HUES6 (cell line): ENCODE measurements around the gene TMOD3.

ENCODE experiments used
- H3K27ac ChIP-seq: 2 replicates; pipeline ENCODE4 v1.7.0; 2013; ENCODE audit warnings: low read depth, mild to moderate bottlenecking, low read length, inconsistent platforms
- H3K27me3 ChIP-seq: 2 replicates; pipeline ENCODE4 v1.6.1; 2013; ENCODE audit warnings: low read length; ENCODE audit not compliant: control insufficient read depth, insufficient read depth
- H3K36me3 ChIP-seq: 2 replicates; pipeline ENCODE4 v1.6.1; 2013; ENCODE audit warnings: low read length; ENCODE audit not compliant: control insufficient read depth, insufficient read depth
- H3K4me1 ChIP-seq: 2 replicates; pipeline ENCODE4 v1.6.1; 2013; ENCODE audit warnings: low read length; ENCODE audit not compliant: control insufficient read depth, insufficient read depth
- H3K4me3 ChIP-seq: 2 replicates; pipeline ENCODE4 v1.5.1; 2013; ENCODE audit warnings: low read depth, low read length
- H3K9ac ChIP-seq: one replicate; pipeline ENCODE4 v1.6.1; 2013; ENCODE audit warnings: mild to moderate bottlenecking, low read length
- H3K9me3 ChIP-seq: 2 replicates; pipeline ENCODE4 v1.6.1; 2013; ENCODE audit warnings: low read depth, low read length; ENCODE audit not compliant: control insufficient read depth, insufficient read depth

TMOD3 gene

DNA sequence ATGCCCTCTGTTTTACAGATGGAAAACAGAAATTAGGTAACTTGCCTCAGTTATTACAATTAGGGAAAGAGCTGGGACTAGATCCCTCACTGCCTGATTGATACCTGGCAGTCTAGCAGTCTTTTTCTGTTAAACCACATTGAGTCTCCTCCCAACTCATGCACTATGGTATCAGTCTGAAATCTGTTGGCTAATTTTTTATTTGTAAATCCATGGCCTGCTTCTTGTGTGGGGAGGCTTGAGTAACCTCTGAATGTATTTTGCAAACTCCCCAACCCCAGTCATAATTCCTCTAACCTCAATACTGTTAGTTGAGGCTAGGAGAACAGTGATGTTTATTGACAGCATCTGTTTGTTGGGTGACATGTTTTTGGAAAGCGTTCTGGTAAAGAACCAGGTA lies 35.9 kb downstream of the TMOD3 start:
- Histone ChIP-seq H3K4me1 (peaks cover 13% of the 10 kb centered on the region), H3K36me3 (peaks cover 34% of the 10 kb centered on the region), H3K27ac (no peak overlapping the region), H3K9ac (no peak overlapping the region), H3K4me3 (no peak overlapping the region), H3K9me3 (0 out of 2 replicates have a peak, but pooled peaks cover 1% of the 10 kb centered on the region), H3K27me3 (no peaks in the 10 kb centered on the region)

DNA sequence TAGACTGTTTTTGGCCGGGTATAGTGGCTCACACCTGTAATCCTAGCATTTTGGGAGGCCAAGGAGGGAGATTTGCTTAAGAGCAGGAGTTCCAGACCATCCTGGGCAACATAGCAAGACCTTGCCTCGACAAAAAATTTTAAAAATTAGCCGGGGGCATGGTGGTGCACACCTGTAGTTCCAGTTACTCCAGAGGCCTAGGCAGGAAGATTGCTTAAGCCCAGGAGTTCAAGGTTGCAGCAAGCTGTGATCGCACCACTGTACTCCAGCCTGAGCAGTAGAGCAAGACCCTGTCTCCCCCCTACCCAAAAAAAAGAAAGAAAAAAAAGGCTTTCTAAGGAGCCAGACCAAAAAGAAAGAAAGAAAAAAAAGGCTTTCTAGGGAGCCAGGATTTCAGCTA lies 36.7 kb downstream of the TMOD3 start:
- H3K9me3 ChIP-seq: 0 out of 2 replicates have a peak, but pooled peaks cover 3% of the 10 kb centered on the region
- H3K9ac ChIP-seq: no peak overlapping the region
- H3K4me3 ChIP-seq: no peak overlapping the region
- no peaks in the 10 kb centered on the region for H3K27me3 ChIP-seq
- no peak overlapping the region for H3K27ac ChIP-seq
- peaks cover 13% of the 10 kb centered on the region for H3K4me1 ChIP-seq
- H3K36me3 ChIP-seq: peaks cover 37% of the 10 kb centered on the region

GRCh38 chr15:51866751-51867150 lies 37.3 kb downstream of the TMOD3 start:
- H3K36me3 ChIP-seq: peaks cover 37% of the 10 kb centered on the region
- H3K4me1 ChIP-seq: peaks cover 13% of the 10 kb centered on the region
- no peaks in the 10 kb centered on the region for H3K27me3 ChIP-seq
- H3K9ac ChIP-seq: no peak overlapping the region
- H3K4me3 ChIP-seq: no peak overlapping the region
- 0 out of 2 replicates have a peak, but pooled peaks cover 3% of the 10 kb centered on the region for H3K9me3 ChIP-seq
- no peak overlapping the region for H3K27ac ChIP-seq

DNA sequence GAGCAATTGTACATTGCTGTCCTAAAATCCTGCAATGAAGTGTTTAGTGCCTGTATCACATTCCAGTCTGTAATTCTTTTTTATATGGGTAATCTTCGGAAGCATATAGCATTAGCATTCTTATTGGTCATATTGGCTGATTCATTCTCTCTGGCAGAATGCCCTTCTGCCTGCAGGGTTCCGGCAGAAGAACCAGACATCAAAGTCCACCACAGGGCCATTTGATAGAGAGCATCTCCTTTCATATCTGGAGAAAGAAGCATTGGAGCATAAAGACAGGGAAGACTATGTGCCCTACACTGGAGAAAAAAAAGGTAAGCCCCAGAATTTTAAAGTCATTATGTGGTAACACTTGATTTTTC lies 39.6 kb downstream of the TMOD3 start:
- Histone ChIP-seq H3K36me3 (peaks cover 34% of the 10 kb centered on the region), H3K4me3 (no peak overlapping the region), H3K9ac (no peak overlapping the region), H3K27ac (no peak overlapping the region), H3K9me3 (0 out of 2 replicates have a peak, but pooled peaks cover 3% of the 10 kb centered on the region), H3K27me3 (no peaks in the 10 kb centered on the region), H3K4me1 (peaks cover 11% of the 10 kb centered on the region)

- Histone ChIP-seq H3K9me3 (0 out of 2 replicates have a peak, but pooled peaks cover 3% of the 10 kb centered on the region), H3K36me3 (peaks cover 34% of the 10 kb centered on the region), H3K27ac (no peak overlapping the region), H3K9ac (no peak overlapping the region), H3K4me3 (no peak overlapping the region), H3K4me1 (peaks cover 15% of the 10 kb centered on the region), H3K27me3 (no peaks in the 10 kb centered on the region)
Observed at GRCh38 chr15:51870774-51871173, 41.3 kb downstream of the TMOD3 start.

GRCh38 chr15:51874751-51875644 lies 45.5 kb downstream of the TMOD3 start:
- H3K9ac ChIP-seq: peak overlapping the region; percentile 35
- no peaks in the 10 kb centered on the region for H3K27me3 ChIP-seq
- H3K9me3 ChIP-seq: 0 out of 2 replicates have a peak, but pooled peaks cover 3% of the 10 kb centered on the region
- peaks cover 21% of the 10 kb centered on the region for H3K36me3 ChIP-seq
- H3K27ac ChIP-seq: peak overlapping the region; percentile 70; the same call in 1 of the 2 replicates
- H3K4me3 ChIP-seq: no peak overlapping the region
- peaks cover 10% of the 10 kb centered on the region for H3K4me1 ChIP-seq

- H3K36me3 ChIP-seq: peaks cover 15% of the 10 kb centered on the region
- no peak overlapping the region for H3K4me3 ChIP-seq
- no peak overlapping the region for H3K9ac ChIP-seq
- H3K27me3 ChIP-seq: no peaks in the 10 kb centered on the region
- no peaks in the 10 kb centered on the region for H3K9me3 ChIP-seq
- H3K4me1 ChIP-seq: peaks cover 10% of the 10 kb centered on the region
- no peak overlapping the region for H3K27ac ChIP-seq
Observed at GRCh38 chr15:51876169-51876568, 46.7 kb downstream of the TMOD3 start.

- H3K27ac ChIP-seq: no peak overlapping the region
Observed at GRCh38 chr15:51878446-51879386, 49.3 kb downstream of the TMOD3 start.

DNA sequence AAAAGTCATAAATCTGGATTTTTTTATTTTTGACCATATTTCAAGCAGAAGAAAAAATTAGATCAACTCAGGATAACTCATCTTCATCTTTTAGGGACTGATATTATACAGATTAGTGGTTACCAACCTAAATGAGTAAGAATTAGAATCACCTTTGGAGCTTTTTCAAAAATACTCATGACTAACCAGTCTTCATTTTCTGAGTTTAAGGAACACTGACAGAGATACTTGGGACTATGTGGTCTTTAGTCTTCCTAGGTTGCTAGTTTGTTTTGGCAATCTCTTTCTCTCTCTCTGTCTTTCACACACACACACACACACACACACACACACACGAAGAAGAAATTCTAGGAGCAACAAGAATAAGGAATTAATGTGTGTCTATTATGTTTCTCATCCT lies 50.1 kb downstream of the TMOD3 start:
- no peaks in the 10 kb centered on the region for H3K9me3 ChIP-seq
- no peak overlapping the region for H3K4me3 ChIP-seq
- H3K36me3 ChIP-seq: peaks cover 7% of the 10 kb centered on the region
- no peaks in the 10 kb centered on the region for H3K27me3 ChIP-seq
- no peak overlapping the region for H3K9ac ChIP-seq
- no peak overlapping the region for H3K27ac ChIP-seq
- peaks cover 8% of the 10 kb centered on the region for H3K4me1 ChIP-seq

More at GRCh38 chr15:51878446-51879386, 49.3 kb downstream of the TMOD3 start:
- peaks cover 10% of the 10 kb centered on the region for H3K4me1 ChIP-seq
- no peak overlapping the region for H3K4me3 ChIP-seq
- H3K27me3 ChIP-seq: no peaks in the 10 kb centered on the region
- H3K36me3 ChIP-seq: peaks cover 6% of the 10 kb centered on the region; the same call in 1 of the 2 replicates
- no peaks in the 10 kb centered on the region for H3K9me3 ChIP-seq
- H3K9ac ChIP-seq: no peak overlapping the region

GRCh38 chr15:51883271-51883837 lies 53.9 kb downstream of the TMOD3 start:
- Histone ChIP-seq H3K36me3 (peaks cover 14% of the 10 kb centered on the region; the same call in 1 of the 2 replicates), H3K9me3 (peaks cover 9% of the 10 kb centered on the region), H3K4me1 (no peaks in the 10 kb centered on the region), H3K27me3 (no peaks in the 10 kb centered on the region), H3K4me3 (no peak overlapping the region), H3K9ac (no peak overlapping the region), H3K27ac (no peak overlapping the region)
